GM18873 (cell line): ENCODE measurements around the gene DOCK4.
A peak's percentile ranks its signal among the peaks of the same experiment; 100 is the strongest.

Experiments
- ATAC-seq: cut with Tn5 transposase; IDR thresholded peaks from one replicate; pipeline ENCODE4 v1.9.1; 2021; ENCODE audit warnings: mild to moderate bottlenecking, moderate library complexity, moderate number of reproducible peaks; ENCODE audit not compliant: unreplicated experiment, low FRiP score

The DOCK4 gene

GRCh38 chr7:112065758-112066157 lies 140.4 kb downstream of the DOCK4 start:
- ATAC-seq = no peak

DNA sequence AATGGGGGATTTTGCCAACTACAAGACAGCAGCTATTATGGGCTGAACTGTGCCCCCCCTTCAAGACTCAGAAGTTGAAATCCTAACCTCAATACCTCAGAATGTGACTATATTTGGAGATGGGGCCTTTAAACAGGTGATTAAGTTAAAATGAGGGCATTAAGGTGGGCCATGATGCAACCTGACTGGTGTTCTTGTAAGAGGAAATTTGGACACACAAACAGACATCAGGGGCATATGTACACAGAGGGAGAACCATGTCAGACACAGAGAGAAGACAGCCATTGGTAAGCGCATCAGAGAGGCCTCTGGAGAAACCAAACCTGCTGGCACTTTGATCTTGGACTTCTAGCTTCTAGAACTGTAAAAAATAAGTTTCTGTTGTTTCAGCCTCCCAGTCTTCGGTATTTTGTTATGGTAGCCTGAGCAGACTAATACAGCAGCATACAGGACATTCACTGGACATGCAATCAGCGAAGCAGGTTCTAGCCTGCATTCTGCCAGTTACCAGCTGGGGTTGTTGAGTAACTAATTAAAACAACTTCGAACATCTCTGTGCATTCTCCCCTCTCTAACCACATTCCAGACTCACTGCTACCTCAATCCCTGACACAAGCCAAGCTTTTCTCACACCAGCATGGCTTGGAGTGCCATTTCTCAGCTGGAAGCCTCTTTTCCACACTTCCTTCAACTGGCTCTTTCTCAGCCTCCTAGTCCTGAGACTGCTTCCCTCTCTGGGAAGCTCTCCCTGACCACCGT lies 141.4 kb downstream of the DOCK4 start:
- ATAC-seq = no peak

GRCh38 chr7:112063974-112064373 lies 142.2 kb downstream of the DOCK4 start:
- ATAC-seq = no peak

- no peak for ATAC-seq
Measured at GRCh38 chr7:112061051-112061450, 145.1 kb downstream of the DOCK4 start.

DNA sequence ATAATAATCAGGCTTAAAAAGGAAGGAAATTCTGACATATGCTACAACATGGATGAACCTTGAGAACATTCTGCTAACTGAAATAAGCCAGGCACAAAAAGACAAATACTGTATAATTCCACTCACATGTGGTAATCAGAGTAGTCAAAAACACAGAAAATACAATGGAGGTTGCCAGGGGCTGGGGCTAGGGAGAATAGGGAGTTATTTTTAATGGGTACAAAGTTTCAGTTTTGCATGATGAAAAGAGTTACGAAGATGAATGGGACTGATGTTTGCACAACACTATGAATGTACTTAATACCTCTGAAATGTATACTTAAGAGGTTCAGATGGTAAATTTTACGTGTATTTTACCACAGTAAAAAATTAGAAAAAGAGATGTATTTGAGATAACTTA lies 145.6 kb downstream of the DOCK4 start:
- ATAC-seq = no peak

DNA sequence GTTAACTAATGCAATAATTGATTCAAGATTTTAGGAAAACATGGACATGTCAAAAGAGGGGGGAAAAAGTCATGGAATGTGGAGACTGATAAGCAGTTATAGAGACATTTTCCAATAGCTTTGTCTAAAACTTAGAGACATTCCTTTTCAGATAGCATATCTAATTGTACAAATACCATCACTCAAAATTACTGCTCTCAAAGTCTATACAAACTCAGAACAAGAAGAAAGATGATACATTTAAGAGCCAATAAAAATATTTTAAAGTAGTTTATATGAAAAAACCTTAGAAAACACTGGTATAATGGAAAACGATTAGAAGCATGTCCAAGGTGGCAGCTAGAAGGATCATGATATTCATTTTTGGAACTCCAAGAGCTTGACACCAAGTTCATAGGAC lies 146.5 kb downstream of the DOCK4 start:
- no peak for ATAC-seq

- ATAC-seq = no peak
Measured at GRCh38 chr7:112058686-112059085, 147.5 kb downstream of the DOCK4 start.

DNA sequence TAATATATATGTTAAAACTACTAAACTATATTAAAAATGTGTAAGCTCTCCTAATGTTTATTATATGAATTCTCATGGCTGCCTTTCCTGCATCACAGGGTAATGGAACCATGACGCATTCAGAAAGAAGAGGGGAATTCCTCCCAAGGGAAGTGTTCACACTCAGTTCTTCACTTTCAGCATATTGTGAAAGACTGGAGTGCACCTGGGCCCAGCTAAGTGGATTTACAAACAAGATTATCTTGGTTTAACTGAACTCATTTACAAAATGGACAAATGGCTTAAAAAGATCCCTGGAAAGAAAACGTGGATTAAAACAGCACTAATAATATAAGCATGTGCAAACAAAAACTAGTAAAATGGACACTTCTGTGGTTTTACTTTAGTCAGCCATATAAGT lies 149.8 kb downstream of the DOCK4 start:
- ATAC-seq = peak; percentile 96

DNA sequence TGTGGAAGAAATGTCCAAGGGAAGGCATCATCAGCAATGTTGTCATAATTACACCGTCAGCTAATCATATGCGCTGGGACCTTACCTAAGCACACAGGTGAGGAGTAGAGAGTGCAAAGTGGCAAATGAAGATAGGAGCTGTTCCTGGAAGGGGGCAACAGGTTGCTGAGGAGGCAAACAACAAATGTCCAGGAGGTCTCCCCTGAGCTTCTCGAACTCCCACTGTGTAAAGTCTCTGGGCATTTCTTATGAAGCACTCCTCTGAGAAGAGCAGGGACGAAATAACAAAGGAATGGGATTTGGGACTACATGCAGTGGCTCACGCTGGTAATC lies 152.5 kb downstream of the DOCK4 start:
- ATAC-seq = no peak

GRCh38 chr7:112052993-112053736 lies 153.0 kb downstream of the DOCK4 start:
- ATAC-seq = no peak

- ATAC-seq = no peak
Measured at GRCh38 chr7:112052498-112052897, 153.7 kb downstream of the DOCK4 start.

- ATAC-seq = no peak
Measured at GRCh38 chr7:112050250-112050881, 155.8 kb downstream of the DOCK4 start.

GRCh38 chr7:112049555-112050249 lies 156.5 kb downstream of the DOCK4 start:
- ATAC-seq = no peak

GRCh38 chr7:112047421-112047820 lies 158.8 kb downstream of the DOCK4 start:
- no peak for ATAC-seq

- ATAC-seq = no peak
Measured at GRCh38 chr7:112045222-112045621, 161.0 kb downstream of the DOCK4 start.

GRCh38 chr7:112042631-112043030 lies 163.6 kb downstream of the DOCK4 start:
- ATAC-seq = no peak

GRCh38 chr7:112038353-112038752 lies 167.8 kb downstream of the DOCK4 start:
- ATAC-seq = no peak

- no peak for ATAC-seq
Measured at GRCh38 chr7:112036071-112036470, 170.1 kb downstream of the DOCK4 start.

DNA sequence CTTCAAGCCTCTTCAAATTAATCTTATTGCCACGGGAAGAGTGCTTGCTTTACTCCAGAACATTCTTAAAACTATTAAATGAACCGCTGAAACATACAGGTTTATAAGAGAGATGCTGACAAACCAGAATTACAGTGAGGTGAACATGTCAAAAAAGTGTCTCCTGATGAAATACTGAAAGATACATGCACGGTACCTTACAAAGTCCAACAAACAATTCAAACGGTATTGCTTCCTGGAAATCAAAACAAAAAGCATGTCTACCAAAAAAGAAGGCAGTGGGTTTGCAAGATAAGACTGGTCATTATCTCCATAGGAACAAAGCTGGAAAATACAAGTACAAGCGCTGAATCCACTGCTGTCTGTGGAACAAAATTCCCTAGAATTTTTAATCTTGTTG lies 174.5 kb downstream of the DOCK4 start:
- ATAC-seq = no peak

GRCh38 chr7:112025556-112025955 lies 180.6 kb downstream of the DOCK4 start:
- no peak for ATAC-seq

GRCh38 chr7:112023786-112024185 lies 182.4 kb downstream of the DOCK4 start:
- no peak for ATAC-seq
